Renal pelvis (tissue), 4 donors: ENCODE measurements around the gene PSMD12. TPM values are rescaled to one million over a fixed set of nuclear protein-coding genes. Genes with fewer than 3 reads are reported as not detected.
"Not testable (repeated sequence)": the region's sequence is repeated elsewhere in the genome, so short reads cannot be mapped to it uniquely, and the experiment has no call there.

Experiments used
- DNase-seq: peaks from one replicate; pipeline ENCODE4 v3.0.0-alpha.2; 2013
- polyA plus RNA-seq, 3 donors: library from polyadenylated mRNA; unstranded; fragments of 120-200 nt; gene quantifications; one replicate each; pipeline ENCODE4 v1.2.1, GENCODE V29; 2013; ENCODE audit not compliant: insufficient read length in 3 of 3

The PSMD12 gene
- polyA plus RNA-seq, 3 donors = 39.3 to 43.9 (median 39.9) TPM

GRCh38 chr17:67390646-67391361 is 24.4 kb upstream of the PSMD12 start:
- peak; percentile 84 for DNase-seq

- no peak for DNase-seq
These were observed 23.7 kb upstream of the PSMD12 start for GRCh38 chr17:67390006-67390645.

- no peak for DNase-seq
These were observed 22.6 kb upstream of the PSMD12 start for GRCh38 chr17:67388986-67389385.

- not testable (repeated sequence) for DNase-seq
These were observed 22.2 kb upstream of the PSMD12 start for GRCh38 chr17:67388536-67388935.

GRCh38 chr17:67386965-67387551 is 20.7 kb upstream of the PSMD12 start:
- DNase-seq = no peak

GRCh38 chr17:67385122-67385988 is 19.0 kb upstream of the PSMD12 start:
- DNase-seq = no peak

- no peak for DNase-seq
These were observed 15.5 kb upstream of the PSMD12 start for GRCh38 chr17:67381929-67382257.

GRCh38 chr17:67379251-67379630 is 12.9 kb upstream of the PSMD12 start:
- no peak for DNase-seq

GRCh38 chr17:67378454-67379250 is 12.3 kb upstream of the PSMD12 start:
- peak; percentile 79 for DNase-seq

- DNase-seq = peak; percentile 54
These were observed 11.4 kb upstream of the PSMD12 start for GRCh38 chr17:67377488-67378453.

GRCh38 chr17:67376737-67377487 is 10.5 kb upstream of the PSMD12 start, which contains the start of gene PITPNC1:
PITPNC1 (plus strand) TSS chr17:67377281.
- peak; percentile 84 for DNase-seq

GRCh38 chr17:67376415-67376736 is 10.0 kb upstream of the PSMD12 start:
- DNase-seq = no peak

GRCh38 chr17:67375716-67376115 is 9.3 kb upstream of the PSMD12 start:
- no peak for DNase-seq

- no peak for DNase-seq
These were observed 8.7 kb upstream of the PSMD12 start for GRCh38 chr17:67375054-67375427.

- DNase-seq = peak; percentile 73
These were observed 8.1 kb upstream of the PSMD12 start for GRCh38 chr17:67374329-67375053.

GRCh38 chr17:67372751-67373150 is 6.4 kb upstream of the PSMD12 start:
- DNase-seq = no peak

- no peak for DNase-seq
These were observed 3.3 kb upstream of the PSMD12 start for GRCh38 chr17:67369676-67370075.

GRCh38 chr17:67365738-67366192 is 612 bp downstream of the PSMD12 start:
- no peak for DNase-seq
